ENCODE data around the gene B3GNT3. TPM values are rescaled to one million over a fixed set of nuclear protein-coding genes. Genes with fewer than 3 reads are reported as not detected.

B3GNT3 gene
- total RNA-seq, 1 experiment from 2014 or later = 39.5 TPM

DNA sequence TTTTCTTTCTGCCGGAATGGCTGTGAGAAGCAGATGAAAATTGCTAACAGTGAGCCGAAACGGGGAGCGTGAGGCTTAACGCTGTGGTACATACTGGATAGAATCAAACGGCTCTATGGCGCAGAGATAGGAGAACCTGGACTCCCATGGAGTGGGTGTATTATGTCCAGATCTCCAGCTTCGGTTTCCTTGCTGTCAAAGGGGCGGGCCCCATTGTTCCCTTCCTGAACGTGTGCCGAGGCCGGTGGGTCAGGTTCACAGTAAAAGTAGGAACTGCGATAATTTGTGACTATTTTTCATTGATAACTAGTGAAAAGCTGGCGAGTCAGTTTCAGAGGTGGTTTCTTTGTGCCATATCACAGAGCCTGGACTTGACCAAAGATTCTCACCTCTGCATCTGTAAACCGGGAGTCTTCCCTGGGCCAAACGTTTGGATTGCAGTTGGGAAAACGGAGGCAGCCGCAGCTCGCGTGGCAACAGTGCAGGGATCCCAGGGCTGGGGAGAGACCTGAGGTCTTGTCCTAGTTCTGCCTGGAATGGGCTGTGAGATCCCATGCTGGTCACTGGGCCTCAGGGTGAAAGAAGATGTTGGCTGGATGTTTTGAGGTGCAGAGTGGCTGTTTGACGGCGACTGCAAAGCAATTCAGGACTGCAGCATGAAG, 65.5 kb downstream of the B3GNT3 start:
- Histone ChIP-seq H3K27me3 (ENCODE audit: low read length) (no peaks in the 10 kb centered on the region), H3K36me3 (ENCODE audit: low read depth, low read length) (peaks cover 47% of the 10 kb centered on the region), H3F3A (ENCODE audit: low read length, unreplicated experiment) (peaks cover 35% of the 10 kb centered on the region), H3K79me2 (ENCODE audit: low read length) (peaks cover 30% of the 10 kb centered on the region), H2AFZ (ENCODE audit: low read length) (no peak overlapping the region), H3K27ac (ENCODE audit: low read length) (peak overlapping the region; percentile 43), H4K20me1 (ENCODE audit: low read length) (peaks cover 50% of the 10 kb centered on the region), H3K9me3 (ENCODE audit: low read length) (no peaks in the 10 kb centered on the region), H3K4me1 (ENCODE audit: insufficient read depth, low read length) (peaks cover 19% of the 10 kb centered on the region), H3K4me3 (ENCODE audit: low read length) (peak overlapping the region; percentile 87), H3K9me2 (replicated peaks; ENCODE audit: low read length) (no peaks in the 10 kb centered on the region), H3K4me2 (ENCODE audit: low read length) (peak overlapping the region; percentile 100), H3K9ac (ENCODE audit: low read length) (peak overlapping the region; percentile 98)
- ChIA-PET POLR2A (ENCODE audit: unreplicated experiment) (interaction anchor here (0.6 kb wide), 1 partner anchor 141 kb away, joined by 3 read pairs; no protein-coding TSS in a partner anchor), CTCF (interaction anchor here (0.7 kb wide), 1 partner anchor 72 kb away, joined by 3 read pairs; no protein-coding TSS in a partner anchor)
- BruUV-seq (replicated peaks) = TSS peak; percentile 61
- ATAC-seq (no peak), DNase-seq (no peak)
- TF ChIP-seq EZH2 (IDR thresholded peaks at IDR 0.05; ENCODE audit: low read length, unreplicated experiment) = no peak
- TF ChIP-seq EZH2phosphoT487 (IDR thresholded peaks at IDR 0.05; ENCODE audit: borderline replicate concordance, low read length) = no peak
- TF ChIP-seq CTCF (conservative IDR thresholded peaks at IDR 0.05; ENCODE audit: low read depth, low read length) = no peak
- intact Hi-C loops (cut with micrococcal nuclease) = no loop called here

- BruUV-seq (replicated peaks) = no TSS peak
- CTCF ChIA-PET = interaction anchor here (0.7 kb wide), 1 partner anchor 71 kb away, joined by 3 read pairs; no protein-coding TSS in a partner anchor
- peaks cover 30% of the 10 kb centered on the region for H3K79me2 ChIP-seq (ENCODE audit: low read length)
Observed at GRCh38 chr19:17860993-17861360, 66.0 kb downstream of the B3GNT3 start.

More at GRCh38 chr19:17860993-17861360, 66.0 kb downstream of the B3GNT3 start:
- Histone ChIP-seq H3K36me3 (ENCODE audit: low read depth, low read length) (peaks cover 47% of the 10 kb centered on the region), H2AFZ (ENCODE audit: low read length) (no peak overlapping the region), H3K27ac (ENCODE audit: low read length) (peak overlapping the region; percentile 43; the same call in 1 of the 2 replicates), H3K9me2 (replicated peaks; ENCODE audit: low read length) (no peaks in the 10 kb centered on the region), H3F3A (ENCODE audit: low read length, unreplicated experiment) (peaks cover 39% of the 10 kb centered on the region), H4K20me1 (ENCODE audit: low read length) (peaks cover 50% of the 10 kb centered on the region), H3K9ac (ENCODE audit: low read length) (peak overlapping the region; percentile 98), H3K9me3 (ENCODE audit: low read length) (no peaks in the 10 kb centered on the region), H3K4me2 (ENCODE audit: low read length) (peak overlapping the region; percentile 100), H3K27me3 (ENCODE audit: low read length) (no peaks in the 10 kb centered on the region), H3K4me3 (ENCODE audit: low read length) (peak overlapping the region; percentile 87), H3K4me1 (ENCODE audit: insufficient read depth, low read length) (peaks cover 24% of the 10 kb centered on the region)
- ATAC-seq (no peak), DNase-seq (no peak)
- intact Hi-C loops (cut with micrococcal nuclease) = no loop called here
- POLR2A ChIA-PET (ENCODE audit: unreplicated experiment) = interaction anchor here (0.6 kb wide), 1 partner anchor 140 kb away, joined by 3 read pairs; no protein-coding TSS in a partner anchor
- no peak for TF ChIP-seq EZH2 (IDR thresholded peaks at IDR 0.05; ENCODE audit: low read length, unreplicated experiment)
- no peak for TF ChIP-seq CTCF (conservative IDR thresholded peaks at IDR 0.05; ENCODE audit: low read depth, low read length)
- no peak for TF ChIP-seq EZH2phosphoT487 (IDR thresholded peaks at IDR 0.05; ENCODE audit: borderline replicate concordance, low read length)
